ENCODE results near the gene ZSWIM6.

Gene ZSWIM6

DNA sequence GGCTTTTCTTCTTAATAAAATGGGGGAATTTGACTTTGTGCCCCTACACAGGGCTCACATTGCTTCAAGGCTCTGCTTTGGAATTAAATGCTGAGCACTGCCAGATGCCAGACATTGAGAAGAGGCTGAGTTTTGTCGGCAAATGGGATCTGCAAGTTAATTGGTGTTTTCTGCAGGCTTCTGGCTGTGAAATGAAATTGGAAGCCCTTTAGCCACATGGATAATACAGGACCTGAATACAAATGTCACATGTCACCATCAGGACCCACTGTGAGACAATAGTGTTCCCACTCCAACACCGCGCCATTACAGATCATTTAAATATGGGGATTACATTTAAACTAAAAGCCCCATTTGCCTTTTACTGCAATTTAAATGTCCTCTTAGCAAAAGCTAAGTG is 164.4 kb downstream of the ZSWIM6 start:
- no peak for FAIRE-seq

DNA sequence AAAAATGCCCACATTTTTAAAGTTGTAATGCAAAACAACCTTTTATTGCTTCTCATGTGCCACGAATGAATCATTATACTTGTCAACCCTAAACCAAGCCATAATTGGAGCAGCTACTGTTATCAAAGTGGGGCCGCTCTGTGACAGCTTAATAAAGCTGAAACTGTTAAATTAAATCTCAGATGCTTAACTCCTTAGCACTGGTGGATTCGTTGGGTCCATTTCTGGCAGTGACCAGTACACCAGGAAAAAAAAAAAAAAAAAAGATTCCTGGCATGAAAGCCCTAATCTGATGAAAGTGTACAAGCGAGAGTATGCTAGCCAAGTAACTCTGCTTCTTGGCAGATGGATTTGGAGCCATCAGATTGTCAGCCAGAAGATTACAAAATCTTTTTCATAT is 164.8 kb downstream of the ZSWIM6 start:
- no peak for FAIRE-seq

GRCh38 chr5:61498121-61498520 is 166.1 kb downstream of the ZSWIM6 start:
- FAIRE-seq: no peak

DNA sequence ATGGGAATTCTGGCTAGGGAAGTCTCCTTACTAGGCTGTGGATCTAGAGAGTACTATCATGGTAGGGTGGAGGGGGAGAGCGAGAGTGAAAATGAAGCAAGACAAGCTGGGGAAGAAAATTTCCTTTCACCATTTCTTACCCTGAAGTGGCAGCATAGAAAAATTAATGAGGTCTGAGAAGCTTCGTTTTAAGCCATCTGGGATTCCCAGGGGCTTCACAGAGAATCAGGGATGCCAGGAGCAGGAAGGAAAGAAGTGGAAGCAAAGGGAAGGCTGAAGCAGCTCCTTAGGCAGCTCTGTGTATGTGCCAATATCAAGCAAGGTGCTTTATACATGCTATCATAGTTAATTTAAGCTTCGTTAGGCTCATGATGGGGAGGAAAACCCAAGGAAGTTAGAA is 169.9 kb downstream of the ZSWIM6 start:
- FAIRE-seq: no peak

GRCh38 chr5:61504143-61504770 is 172.2 kb downstream of the ZSWIM6 start:
- no peak for FAIRE-seq

- FAIRE-seq: no peak
Observed at GRCh38 chr5:61505281-61505680, 173.2 kb downstream of the ZSWIM6 start.

- FAIRE-seq: no peak
Observed at GRCh38 chr5:61507232-61507631, 175.2 kb downstream of the ZSWIM6 start.

DNA sequence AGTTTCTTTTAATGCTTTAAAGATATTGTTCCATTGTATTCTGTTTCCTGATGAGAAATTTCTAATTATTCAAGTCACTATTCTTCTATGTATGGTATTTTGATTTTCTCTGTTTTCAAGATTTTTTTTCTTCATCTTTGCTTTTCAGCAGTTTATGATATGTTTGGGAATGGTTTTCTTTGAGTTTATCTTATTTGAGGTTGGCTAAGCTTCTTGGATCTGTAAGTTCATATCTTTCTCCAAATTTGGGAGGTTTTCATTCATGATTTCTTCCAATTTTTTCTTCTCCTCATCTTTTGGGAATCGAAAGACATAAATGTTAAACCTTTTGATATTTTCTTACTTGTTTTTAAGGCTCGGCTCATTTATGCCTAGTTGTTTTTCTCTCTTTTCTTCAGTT is 184.9 kb downstream of the ZSWIM6 start:
- FAIRE-seq: no peak

GRCh38 chr5:61519728-61520277 is 187.7 kb downstream of the ZSWIM6 start:
- FAIRE-seq: no peak

GRCh38 chr5:61523073-61523472 is 191.0 kb downstream of the ZSWIM6 start:
- FAIRE-seq: no peak

GRCh38 chr5:61523997-61524396 is 191.9 kb downstream of the ZSWIM6 start:
- no peak for FAIRE-seq

DNA sequence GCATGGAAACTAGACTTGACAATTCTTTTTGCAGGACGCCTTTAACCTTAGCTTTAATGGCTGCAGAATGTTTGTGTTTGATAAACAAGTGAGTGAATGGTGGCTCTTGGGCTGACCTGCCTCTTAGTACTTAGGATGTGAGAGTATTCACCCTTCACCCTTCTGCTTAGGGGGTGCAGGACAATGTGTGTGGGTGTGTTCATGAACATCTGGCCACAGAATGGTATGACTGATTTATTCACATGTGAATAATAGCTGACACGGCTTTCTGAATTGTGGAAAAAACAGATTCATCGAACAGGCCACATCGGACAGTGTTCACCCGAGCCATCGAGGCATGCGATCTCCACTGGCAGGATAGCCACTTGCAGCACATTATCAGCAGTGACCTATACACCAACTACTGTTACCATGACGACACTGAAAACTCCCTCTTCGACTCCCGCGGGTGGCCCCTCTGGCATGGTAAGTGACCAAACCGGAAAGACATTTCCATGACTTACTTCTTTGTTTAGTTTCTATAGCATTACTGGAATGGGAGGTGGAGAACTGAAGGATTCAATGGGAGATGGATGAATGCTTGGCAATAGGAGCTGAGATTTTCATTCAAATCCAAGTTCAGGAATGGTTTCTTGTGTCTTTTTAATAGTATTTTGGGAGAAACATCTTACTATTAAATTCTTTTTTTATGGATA is 193.6 kb downstream of the ZSWIM6 start:
- no peak for FAIRE-seq

DNA sequence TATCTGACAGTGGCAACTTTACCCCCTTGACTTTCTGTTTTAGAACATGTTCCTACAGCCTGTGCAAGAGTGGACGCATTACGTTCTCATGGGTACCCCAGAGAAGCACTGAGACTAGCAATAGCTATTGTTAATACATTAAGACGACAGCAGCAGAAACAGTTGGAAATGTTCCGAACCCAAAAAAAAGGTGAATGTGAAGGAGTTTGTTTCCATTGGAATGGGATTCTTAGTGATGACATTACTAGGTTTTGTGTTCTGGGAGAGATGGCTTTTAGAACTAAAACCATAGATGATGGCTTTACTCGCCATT is 194.1 kb downstream of the ZSWIM6 start:
- FAIRE-seq: no peak

- FAIRE-seq: no peak
Observed at GRCh38 chr5:61532983-61533382, 200.9 kb downstream of the ZSWIM6 start.

GRCh38 chr5:61534481-61535267 is 202.6 kb downstream of the ZSWIM6 start:
- no peak for FAIRE-seq

GRCh38 chr5:61535828-61536227 is 203.8 kb downstream of the ZSWIM6 start:
- FAIRE-seq: no peak

DNA sequence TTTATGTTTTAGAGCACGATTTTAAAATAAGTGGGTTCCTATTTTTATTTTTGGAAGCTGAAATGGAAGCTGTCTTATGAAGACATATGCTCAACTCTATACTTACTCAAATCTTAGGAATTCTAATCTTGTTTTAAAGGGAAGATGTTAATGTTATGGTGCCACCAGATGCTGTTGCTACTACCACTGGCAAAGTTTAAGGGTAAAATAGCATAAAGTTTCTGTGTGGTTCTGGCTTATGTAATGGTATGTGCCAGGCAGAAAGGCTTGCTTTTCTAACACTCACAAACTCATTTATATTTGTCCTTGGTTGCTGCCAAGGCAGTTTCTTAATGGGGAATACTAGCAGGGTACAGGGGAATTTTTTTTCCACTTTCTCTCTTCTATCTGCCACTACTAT is 204.9 kb downstream of the ZSWIM6 start:
- FAIRE-seq: no peak

GRCh38 chr5:61538722-61539501 is 206.9 kb downstream of the ZSWIM6 start:
- no peak for FAIRE-seq

GRCh38 chr5:61549530-61549929 is 217.5 kb downstream of the ZSWIM6 start:
- no peak for FAIRE-seq

GRCh38 chr5:61551637-61552313 is 219.7 kb downstream of the ZSWIM6 start:
- FAIRE-seq: no peak

DNA sequence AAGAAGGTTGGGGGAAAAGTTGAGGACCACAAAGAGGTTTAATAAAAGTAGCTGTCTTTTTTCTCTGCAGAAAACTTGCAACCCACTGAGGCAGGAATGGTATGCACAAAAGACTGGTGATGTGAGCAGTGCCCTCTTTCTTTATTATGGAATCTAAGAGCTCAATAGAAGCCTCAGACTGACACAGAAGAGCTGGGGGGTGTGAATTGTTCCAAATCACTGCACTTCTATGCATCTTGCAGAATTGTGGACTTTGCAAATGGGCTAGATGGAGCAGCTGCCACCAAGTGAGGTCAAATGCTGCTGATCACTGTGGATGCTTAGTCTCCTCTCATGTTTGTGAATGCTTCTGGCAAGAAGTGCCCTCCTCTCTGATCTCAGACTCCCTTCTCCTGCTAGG is 227.1 kb downstream of the ZSWIM6 start:
- FAIRE-seq: no peak

DNA sequence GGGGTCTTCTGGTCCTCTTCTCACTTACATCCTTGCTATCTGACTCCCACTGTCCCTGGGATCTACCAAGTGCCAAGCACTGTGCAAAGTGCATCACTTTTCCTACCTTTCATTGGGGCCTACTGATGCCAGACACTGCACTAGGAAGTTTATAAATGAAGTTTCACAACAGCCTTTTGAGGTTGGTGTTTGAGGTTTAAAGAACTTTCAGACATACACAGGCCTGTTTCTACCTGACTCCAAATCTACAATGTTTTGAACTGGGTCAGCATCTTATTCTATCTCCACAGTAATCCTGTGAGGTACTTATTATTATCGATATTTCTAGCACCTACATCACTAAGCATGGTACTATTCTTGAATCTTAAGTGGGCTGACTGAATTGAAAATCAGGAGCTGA is 227.7 kb downstream of the ZSWIM6 start:
- no peak for FAIRE-seq

GRCh38 chr5:61563401-61563800 is 231.3 kb downstream of the ZSWIM6 start:
- no peak for FAIRE-seq
